Loucy (cell line): ENCODE data around the gene EMC7.

Experiments used
- H2AFZ ChIP-seq: fragments of 200-600 bp; sonication (generic); 2 replicates; pipeline ENCODE4 v1.6.0; 2016; ENCODE audit warnings: antibody characterized with exemption, mild to moderate bottlenecking, low read length, moderate library complexity
- H3F3A ChIP-seq: fragments of 200-600 bp; 2 replicates; pipeline ENCODE4 v1.6.0; 2016; ENCODE audit warnings: antibody characterized with exemption, low read depth, mild to moderate bottlenecking
- H3K27me3 ChIP-seq: fragments of 200-600 bp; sonication (generic); 2 replicates; pipeline ENCODE4 v1.6.1; 2014; ENCODE audit warnings: low read length, mild to moderate bottlenecking; ENCODE audit not compliant: insufficient read depth, poor library complexity, severe bottlenecking
- H3K36me3 ChIP-seq: fragments of 200-600 bp; sonication (generic); 2 replicates; pipeline ENCODE4 v1.6.1; 2016; ENCODE audit warnings: low read length; ENCODE audit not compliant: insufficient read depth
- H3K4me1 ChIP-seq: fragments of 200-600 bp; sonication (generic); 2 replicates; pipeline ENCODE4 v1.5.1; 2014; ENCODE audit warnings: low read length, mild to moderate bottlenecking; ENCODE audit not compliant: insufficient read depth, poor library complexity, severe bottlenecking
- H3K4me2 ChIP-seq: fragments of 200-600 bp; sonication (generic); 2 replicates; pipeline ENCODE4 v1.6.0; 2014; ENCODE audit warnings: antibody characterized with exemption, low read length, low read depth, mild to moderate bottlenecking; ENCODE audit not compliant: poor library complexity, severe bottlenecking
- H3K4me3 ChIP-seq: fragments of 200-600 bp; sonication (generic); 2 replicates; pipeline ENCODE4 v1.5.1; 2014; ENCODE audit warnings: low read length, mild to moderate bottlenecking, mixed read lengths; ENCODE audit not compliant: poor library complexity, severe bottlenecking
- H3K79me2 ChIP-seq: fragments of 200-600 bp; sonication (generic); 2 replicates; pipeline ENCODE4 v1.6.1; 2014; ENCODE audit warnings: low read length; ENCODE audit not compliant: insufficient read depth
- H3K9ac ChIP-seq: fragments of 200-600 bp; sonication (generic); 2 replicates; pipeline ENCODE4 v1.6.0; 2014; ENCODE audit warnings: mild to moderate bottlenecking, low read depth, low read length, moderate library complexity; ENCODE audit not compliant: poor library complexity, severe bottlenecking
- H3K9me2 ChIP-seq: fragments of 200-600 bp; sonication (generic); replicated peaks from 2 replicates; pipeline ENCODE4 v1.6.1; 2016; ENCODE audit warnings: low read depth, low read length, mixed read lengths
- H3K9me3 ChIP-seq: fragments of 200-600 bp; sonication (generic); 2 replicates; pipeline ENCODE4 v1.6.1; 2014; ENCODE audit warnings: mild to moderate bottlenecking, antibody characterized with exemption, low read length, low read depth; ENCODE audit not compliant: insufficient read depth
- H4K20me1 ChIP-seq: fragments of 200-600 bp; sonication (generic); 2 replicates; pipeline ENCODE4 v1.6.0; 2014; ENCODE audit warnings: antibody characterized with exemption, low read length, mild to moderate bottlenecking; ENCODE audit not compliant: insufficient read depth, poor library complexity, severe bottlenecking
- EZH2phosphoT487 ChIP-seq: fragments of 200-600 bp; IDR thresholded peaks from 2 replicates; pipeline ENCODE4 v1.6.1; 2018; ENCODE audit warnings: antibody characterized with exemption, mild to moderate bottlenecking, moderate library complexity, borderline replicate concordance
- TF ChIP-seq, protein P1 (sequence below): fragments of 200-600 bp; sonication (generic); conservative IDR thresholded peaks from 2 replicates; pipeline ENCODE4 v1.5.1; 2014; ENCODE audit warnings: mild to moderate bottlenecking, antibody characterized with exemption, low read length

The EMC7 gene

GRCh38 chr15:34101366-34102174 lies at the start of gene EMC7, which contains the start of gene PGBD4:
TSS of gene EMC7 (minus strand) at chr15:34101862. CDS start at chr15:34101839, 23 bp downstream.
TSS of gene PGBD4 (plus strand) at chr15:34102083. CDS start at chr15:34102532, 449 bp downstream.
- Histone ChIP-seq H3K9me3 (no peaks in the 10 kb centered on the region), H4K20me1 (peaks cover 3% of the 10 kb centered on the region), H2AFZ (peak within 1 kb of the TSS; percentile 91), H3K36me3 (no peaks in the 10 kb centered on the region), H3F3A (no peaks in the 10 kb centered on the region), H3K9ac (peak within 1 kb of the TSS; percentile 85), H3K9me2 (no peaks in the 10 kb centered on the region), H3K79me2 (peaks cover 55% of the 10 kb centered on the region), H3K4me3 (peak within 1 kb of the TSS; percentile 89), H3K27me3 (no peaks in the 10 kb centered on the region), H3K4me1 (peaks cover 36% of the 10 kb centered on the region), H3K4me2 (peak within 1 kb of the TSS; percentile 94)
- no peak for TF ChIP-seq EZH2phosphoT487
- TF ChIP-seq, protein P1, sequence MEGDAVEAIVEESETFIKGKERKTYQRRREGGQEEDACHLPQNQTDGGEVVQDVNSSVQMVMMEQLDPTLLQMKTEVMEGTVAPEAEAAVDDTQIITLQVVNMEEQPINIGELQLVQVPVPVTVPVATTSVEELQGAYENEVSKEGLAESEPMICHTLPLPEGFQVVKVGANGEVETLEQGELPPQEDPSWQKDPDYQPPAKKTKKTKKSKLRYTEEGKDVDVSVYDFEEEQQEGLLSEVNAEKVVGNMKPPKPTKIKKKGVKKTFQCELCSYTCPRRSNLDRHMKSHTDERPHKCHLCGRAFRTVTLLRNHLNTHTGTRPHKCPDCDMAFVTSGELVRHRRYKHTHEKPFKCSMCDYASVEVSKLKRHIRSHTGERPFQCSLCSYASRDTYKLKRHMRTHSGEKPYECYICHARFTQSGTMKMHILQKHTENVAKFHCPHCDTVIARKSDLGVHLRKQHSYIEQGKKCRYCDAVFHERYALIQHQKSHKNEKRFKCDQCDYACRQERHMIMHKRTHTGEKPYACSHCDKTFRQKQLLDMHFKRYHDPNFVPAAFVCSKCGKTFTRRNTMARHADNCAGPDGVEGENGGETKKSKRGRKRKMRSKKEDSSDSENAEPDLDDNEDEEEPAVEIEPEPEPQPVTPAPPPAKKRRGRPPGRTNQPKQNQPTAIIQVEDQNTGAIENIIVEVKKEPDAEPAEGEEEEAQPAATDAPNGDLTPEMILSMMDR, result no peak

- no peaks in the 10 kb centered on the region for H3K9me3 ChIP-seq
- H3K9me2 ChIP-seq, result no peaks in the 10 kb centered on the region
- no peak overlapping the region for H3K4me2 ChIP-seq
- no peaks in the 10 kb centered on the region for H3K4me1 ChIP-seq
- peaks cover 50% of the 10 kb centered on the region; the same call in 1 of the 2 replicates for H3K36me3 ChIP-seq
- H2AFZ ChIP-seq, result no peak overlapping the region
- no peaks in the 10 kb centered on the region for H3F3A ChIP-seq
- H3K9ac ChIP-seq, result no peak overlapping the region
- H3K4me3 ChIP-seq, result no peak overlapping the region
- TF ChIP-seq, protein P1, result no peak
- TF ChIP-seq EZH2phosphoT487, result no peak
- H4K20me1 ChIP-seq, result no peaks in the 10 kb centered on the region
- no peaks in the 10 kb centered on the region for H3K79me2 ChIP-seq
- H3K27me3 ChIP-seq, result no peaks in the 10 kb centered on the region
Observed at GRCh38 chr15:34147371-34148140, 45.9 kb upstream of the EMC7 start.

DNA sequence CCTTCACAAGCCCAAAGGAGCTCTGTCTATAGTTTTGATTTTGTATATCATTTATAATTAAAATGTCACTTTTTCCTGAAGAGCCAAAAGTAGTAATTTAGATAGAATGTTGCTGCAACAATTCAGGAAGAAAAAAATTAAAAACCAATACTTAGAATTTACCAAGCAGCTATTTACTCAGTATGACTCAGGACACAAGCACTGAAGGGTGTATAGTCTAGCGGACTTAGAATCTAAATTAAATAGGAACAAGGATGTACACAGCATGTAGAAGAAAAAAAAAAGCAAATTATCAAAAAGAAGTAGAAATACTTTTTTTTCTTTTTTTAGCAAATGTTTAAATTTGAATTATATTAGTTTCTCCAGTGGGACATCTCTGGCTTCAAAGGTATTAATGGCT lies 31.8 kb upstream of the EMC7 start:
- Histone ChIP-seq H3K4me1 (no peaks in the 10 kb centered on the region), H4K20me1 (no peaks in the 10 kb centered on the region), H3K36me3 (no peaks in the 10 kb centered on the region), H3F3A (no peaks in the 10 kb centered on the region), H3K9ac (no peak overlapping the region), H3K27me3 (no peaks in the 10 kb centered on the region), H3K79me2 (no peaks in the 10 kb centered on the region), H3K4me2 (no peak overlapping the region), H3K4me3 (no peak overlapping the region), H3K9me2 (no peaks in the 10 kb centered on the region), H2AFZ (no peak overlapping the region), H3K9me3 (no peaks in the 10 kb centered on the region)
- TF ChIP-seq, protein P1, result no peak
- no peak for TF ChIP-seq EZH2phosphoT487
